ENCODE results near the gene CD59. TPM values are rescaled to one million over a fixed set of nuclear protein-coding genes. Genes with fewer than 3 reads are reported as not detected.

CD59 gene
- polyA plus RNA-seq, 2 of the 4 experiments (the other 2 are of a cell fraction) = 335 to 375 TPM

- no peak overlapping the region for H3K4me2 ChIP-seq
- TF ChIP-seq CHD2 (IDR thresholded peaks at IDR 0.05; ENCODE audit: low read length, partially characterized antibody) (no peak), HEYL (CRISPR knock-in tag; IDR thresholded peaks at IDR 0.05) (no peak), BHLHE40 (IDR thresholded peaks at IDR 0.05; ENCODE audit: low read depth, low read length) (no peak), CHD4 (IDR thresholded peaks at IDR 0.05; ENCODE audit: borderline replicate concordance) (no peak), HDAC2 (IDR thresholded peaks at IDR 0.05) (no peak), RARB (CRISPR knock-in tag; IDR thresholded peaks at IDR 0.05) (no peak), ZSCAN20 (CRISPR knock-in tag; IDR thresholded peaks at IDR 0.05) (no peak), MAX (IDR thresholded peaks at IDR 0.05) (no peak), MYC (IDR thresholded peaks at IDR 0.05; ENCODE audit: borderline replicate concordance, low read length) (no peak), RAD21 (conservative IDR thresholded peaks at IDR 0.05 in 1 of 2, IDR thresholded peaks at IDR 0.05 in 1 of 2) (no peak), ELK1 (IDR thresholded peaks at IDR 0.05; ENCODE audit: low read depth, low read length) (no peak), CBX2 (IDR thresholded peaks at IDR 0.05; ENCODE audit: borderline replicate concordance, low read depth) (no peak), E2F6 (IDR thresholded peaks at IDR 0.05; ENCODE audit: borderline replicate concordance, low read depth) (no peak), EHF (CRISPR knock-in tag; IDR thresholded peaks at IDR 0.05) (no peak), ZC3H11A (IDR thresholded peaks at IDR 0.05) (no peak), SREBF2 (IDR thresholded peaks at IDR 0.05) (no peak)
- WGBS (ENCODE audit: missing lambda C conversion rate) = 62% methylated on average over 7 of the region's 7 CpGs
- CTCF ChIA-PET = interaction anchor here (0.8 to 2.5 kb wide), 5 partner anchors 15 to 50 kb away, joined by 3 to 9 read pairs (median 3); no protein-coding TSS in a partner anchor
- no peaks in the 10 kb centered on the region for H3K9me3 ChIP-seq
- FAIRE-seq = no peak
- POLR2A ChIA-PET = no interaction called here
- H3K4me3 ChIP-seq = no peak overlapping the region
- no peak overlapping the region for H3K27ac ChIP-seq
- peaks cover 15% of the 10 kb centered on the region for H3K4me1 ChIP-seq
- DNase-seq (ENCODE audit: low read depth in 1 of 2, low spot score in 1 of 2) = no peak
- ATAC-seq = 0 out of 6 replicates have a peak, but pooled peaks of 1 of the 2 experiments have one; percentile 17
Measured at GRCh38 chr11:33779849-33780528, 43.8 kb upstream of the CD59 start.

GRCh38 chr11:33778675-33779074 lies 42.5 kb upstream of the CD59 start:
- Histone ChIP-seq H3K4me1 (peaks cover 16% of the 10 kb centered on the region), H3K27ac (no peak overlapping the region), H3K4me2 (no peak overlapping the region), H3K9me3 (no peaks in the 10 kb centered on the region), H3K4me3 (no peak overlapping the region)
- no peak for FAIRE-seq
- WGBS (ENCODE audit: missing lambda C conversion rate) = 79% methylated on average over 5 of the region's 5 CpGs
- no peak for TF ChIP-seq BCL3 (IDR thresholded peaks at IDR 0.05)
- no peak for TF ChIP-seq ZC3H11A (IDR thresholded peaks at IDR 0.05)
- no peak for TF ChIP-seq CTCF (IDR thresholded peaks at IDR 0.05)
- no peak for TF ChIP-seq SREBF2 (IDR thresholded peaks at IDR 0.05)
- TF ChIP-seq HMGXB4 (CRISPR knock-in tag; IDR thresholded peaks at IDR 0.05; ENCODE audit: borderline replicate concordance) = no peak
- no peak for TF ChIP-seq POLR2A (IDR thresholded peaks at IDR 0.05; ENCODE audit: low read length)
- no peak for TF ChIP-seq ZNF302 (CRISPR knock-in tag; IDR thresholded peaks at IDR 0.05)
- no peak for TF ChIP-seq ZFP36 (IDR thresholded peaks at IDR 0.05; ENCODE audit: borderline replicate concordance, partially characterized antibody)
- TF ChIP-seq MYC (IDR thresholded peaks at IDR 0.05; ENCODE audit: borderline replicate concordance, low read length) = no peak
- no peak for TF ChIP-seq CHD2 (IDR thresholded peaks at IDR 0.05; ENCODE audit: low read length, partially characterized antibody)
- TF ChIP-seq NFE2L2 (conservative IDR thresholded peaks at IDR 0.05; ENCODE audit: low read length) = no peak
- TF ChIP-seq PBX3 (IDR thresholded peaks at IDR 0.05) = no peak
- no peak for TF ChIP-seq RAD21 (conservative IDR thresholded peaks at IDR 0.05 in 1 of 2, IDR thresholded peaks at IDR 0.05 in 1 of 2)
- no peak for TF ChIP-seq RARB (CRISPR knock-in tag; IDR thresholded peaks at IDR 0.05)
- TF ChIP-seq GATA3 (IDR thresholded peaks at IDR 0.05; ENCODE audit: borderline replicate concordance) = no peak
- no peak for TF ChIP-seq POLR2AphosphoS2 (conservative IDR thresholded peaks at IDR 0.05; ENCODE audit: low read length)
- TF ChIP-seq HOXB13 (CRISPR knock-in tag; IDR thresholded peaks at IDR 0.05; ENCODE audit: low read depth) = no peak
- no peak for DNase-seq (ENCODE audit: low read depth in 1 of 2, low spot score in 1 of 2)
- ATAC-seq = no peak
- CTCF ChIA-PET = interaction anchor here (0.9 to 2.5 kb wide), 2 partner anchors 51 to 416 kb away, joined by 3 to 9 read pairs; no protein-coding TSS in a partner anchor
- POLR2A ChIA-PET = no interaction called here

All from A549 (cell line).